GM12891 (cell line): Measurements from ENCODE around the gene CASP10.
A peak's percentile ranks its signal among the peaks of the same experiment; 100 is the strongest.

Experiments used
- DNase-seq: peaks from one replicate; pipeline ENCODE4 v3.0.0; 2011; ENCODE audit warnings: low spot score; ENCODE audit not compliant: insufficient read length
- FAIRE-seq: peaks from 2 replicates; lab custom pipeline; 2011; peaks lifted over from hg19 to GRCh38; lab: Jason Lieb, UNC
- PAX5 ChIP-seq: IDR thresholded peaks from 2 replicates; pipeline ENCODE4 v1.6.1; 2011; ENCODE audit warnings: low read length, moderate library complexity, mild to moderate bottlenecking; ENCODE audit not compliant: insufficient read depth, severe bottlenecking
- POLR2A ChIP-seq: IDR thresholded peaks from 2 replicates; pipeline ENCODE4 v1.6.1; 2011; ENCODE audit warnings: low read depth, low read length, control low read depth
- POLR2AphosphoS5 ChIP-seq: IDR thresholded peaks from 2 replicates; pipeline ENCODE4 v1.6.1; 2011; ENCODE audit warnings: low read depth, low read length, control low read depth
- POU2F2 ChIP-seq: IDR thresholded peaks from 2 replicates; pipeline ENCODE4 v1.6.1; 2011; ENCODE audit warnings: low read depth, mild to moderate bottlenecking, control low read depth, low read length, moderate library complexity
- SPI1 ChIP-seq: IDR thresholded peaks from 2 replicates; pipeline ENCODE4 v1.6.1; 2011; ENCODE audit warnings: low read depth, low read length, control low read depth
- TAF1 ChIP-seq: IDR thresholded peaks from 2 replicates; pipeline ENCODE4 v1.6.1; 2011; ENCODE audit warnings: low read depth, low read length, control low read depth

Gene CASP10

DNA sequence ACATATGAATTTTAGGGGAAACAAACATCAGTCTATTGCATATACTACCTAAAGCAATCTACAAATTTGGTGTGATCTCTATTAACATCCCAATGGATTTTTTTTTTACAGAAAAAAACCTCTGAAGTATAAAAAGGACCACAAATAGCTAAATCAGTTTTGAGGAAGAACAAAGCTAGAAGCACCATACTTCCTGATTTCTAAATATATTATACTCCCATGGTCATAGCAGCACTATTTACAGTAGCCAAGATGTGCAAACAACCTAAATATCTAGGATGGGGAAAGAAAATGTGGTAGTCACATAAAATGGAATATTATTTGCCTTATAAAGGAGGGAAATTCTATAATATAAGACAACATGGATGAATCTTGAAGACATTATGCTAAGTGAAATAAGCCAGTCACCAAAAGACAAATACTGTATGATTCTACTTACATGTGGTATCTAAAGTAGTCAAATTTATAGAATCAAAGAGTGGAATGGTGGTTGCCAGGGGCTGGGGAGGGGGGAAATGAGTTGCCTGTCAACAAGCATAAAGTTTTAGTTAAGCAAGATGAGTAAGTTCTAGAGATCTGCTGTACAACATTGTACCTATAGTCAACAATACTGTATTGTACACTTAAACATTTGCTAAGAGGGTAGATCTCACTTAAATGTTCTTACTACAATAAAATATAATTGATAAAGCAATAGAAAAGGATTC, 59.8 kb downstream of the CASP10 start:
- DNase-seq (no peak), FAIRE-seq (no peak)
- TF ChIP-seq POU2F2 (no peak), POLR2AphosphoS5 (no peak), TAF1 (no peak), POLR2A (no peak), PAX5 (no peak), SPI1 (no peak)

DNA sequence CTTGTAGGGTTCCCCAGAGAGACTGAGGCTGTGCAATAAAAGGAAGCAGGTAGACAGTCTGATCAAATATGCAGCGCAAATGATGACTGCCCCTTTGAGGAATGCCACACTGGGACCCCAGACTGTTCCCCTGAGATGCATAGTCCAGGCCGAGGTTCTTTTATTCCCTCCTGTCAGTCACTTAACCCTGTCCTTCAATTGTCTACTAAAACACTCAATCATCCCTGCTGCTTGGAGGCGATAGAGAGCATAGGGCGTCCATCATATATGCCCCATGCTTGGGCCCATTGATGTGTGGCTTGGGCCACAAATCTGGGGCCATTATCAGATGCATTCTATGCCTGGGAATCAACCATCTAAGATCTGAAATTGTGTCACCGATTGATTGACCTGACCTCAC, 61.9 kb downstream of the CASP10 start:
- TF ChIP-seq POLR2A = no peak
- TF ChIP-seq POU2F2 = no peak
- TF ChIP-seq POLR2AphosphoS5 = no peak
- no peak for TF ChIP-seq PAX5
- TF ChIP-seq TAF1 = no peak
- no peak for TF ChIP-seq SPI1
- DNase-seq (no peak), FAIRE-seq (no peak)

DNA sequence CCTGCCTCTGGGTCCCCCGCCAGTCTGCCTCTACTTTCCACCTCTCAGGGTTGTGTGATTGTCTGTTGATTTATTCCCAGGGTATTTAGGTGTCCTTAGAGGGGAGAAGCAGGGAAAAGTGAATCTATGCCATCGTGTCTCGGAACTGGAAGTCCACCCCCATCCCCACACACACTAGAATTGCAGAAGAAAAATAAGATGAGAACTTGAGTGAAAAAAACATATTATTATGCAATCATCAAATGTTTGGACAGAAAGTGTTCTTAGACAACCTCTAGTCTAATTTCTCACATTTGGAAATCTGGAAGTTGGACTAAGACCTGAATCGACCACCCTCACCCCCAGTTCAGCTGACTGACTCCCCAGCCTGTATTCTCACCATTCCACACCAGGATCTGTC, 63.3 kb downstream of the CASP10 start:
- FAIRE-seq (no peak), DNase-seq (no peak)
- TF ChIP-seq PAX5 = no peak
- no peak for TF ChIP-seq SPI1
- no peak for TF ChIP-seq POLR2A
- no peak for TF ChIP-seq POU2F2
- TF ChIP-seq TAF1 = no peak
- TF ChIP-seq POLR2AphosphoS5 = no peak

DNA sequence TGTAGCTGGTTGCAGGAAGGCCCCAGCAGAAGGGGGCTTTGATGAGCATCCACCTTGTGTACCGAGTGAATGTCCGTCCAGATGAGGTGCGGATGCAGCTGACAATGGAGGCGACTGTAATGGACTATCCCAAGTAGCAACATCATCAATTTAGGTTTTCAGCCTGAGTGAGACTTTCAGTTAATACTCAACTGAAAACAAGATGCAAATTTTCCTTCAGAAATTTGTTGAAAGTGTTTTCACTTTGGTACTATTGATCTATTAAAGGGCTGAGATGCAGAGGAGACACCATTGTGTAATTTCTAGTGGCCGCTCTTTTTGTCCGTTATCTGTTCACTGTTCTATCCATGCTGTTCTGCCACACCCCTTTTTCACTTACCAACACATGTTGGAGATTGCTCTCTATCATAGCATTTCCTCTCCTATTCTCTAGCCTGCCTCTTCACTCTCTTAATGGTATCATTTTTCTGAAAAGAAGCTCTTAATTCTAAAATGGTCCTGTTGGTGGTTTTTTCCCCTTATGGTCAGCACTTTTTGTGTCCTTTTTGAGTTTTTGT, 65.4 kb downstream of the CASP10 start:
- DNase-seq = no peak
- TF ChIP-seq PAX5 (no peak), POLR2A (no peak), SPI1 (no peak), POU2F2 (peak; percentile 45; the same call in 1 of the 2 replicates)
- peak; percentile 66 for FAIRE-seq

DNA sequence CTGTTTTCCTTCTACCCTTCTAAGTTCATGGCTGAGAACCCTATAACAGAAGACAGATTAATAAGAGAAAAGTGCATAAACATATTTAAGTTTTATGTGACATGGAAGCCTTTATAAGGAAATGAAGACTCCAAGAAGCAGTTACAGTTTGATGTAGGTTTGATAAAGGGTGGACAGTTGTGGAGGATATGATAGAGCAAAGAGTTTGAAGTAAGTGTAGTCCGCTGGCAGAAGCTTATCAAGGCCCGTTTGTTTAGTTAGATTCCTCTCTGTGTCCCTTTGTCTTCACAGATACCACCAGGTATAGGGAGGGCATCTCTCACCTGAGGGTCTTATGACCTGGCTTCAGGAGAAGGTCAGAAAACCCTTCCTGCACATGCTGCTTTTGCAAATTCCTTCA, 66.9 kb downstream of the CASP10 start:
- TF ChIP-seq SPI1 (no peak), POLR2A (no peak), TAF1 (no peak), POU2F2 (no peak), POLR2AphosphoS5 (no peak), PAX5 (no peak)
- DNase-seq = no peak
- FAIRE-seq = no peak

DNA sequence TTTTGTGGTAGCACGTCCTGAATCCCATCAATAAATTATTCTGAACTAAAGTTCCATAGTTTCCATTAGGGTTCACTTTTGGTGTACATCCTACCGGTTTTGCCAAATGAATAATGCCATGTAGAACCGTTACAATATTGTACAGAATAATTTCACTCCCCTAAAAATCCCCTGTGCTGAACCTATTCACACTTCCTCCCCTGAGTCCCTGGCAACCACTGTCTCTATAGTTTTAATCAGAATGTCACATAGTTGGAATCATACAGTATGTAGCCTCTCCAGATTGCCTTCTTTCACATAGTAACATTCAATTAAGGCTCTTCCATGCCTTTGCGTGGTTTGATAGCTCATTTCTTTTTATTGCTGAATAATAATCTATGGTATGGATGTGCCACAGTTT, 67.8 kb downstream of the CASP10 start:
- DNase-seq (no peak), FAIRE-seq (no peak)
- TF ChIP-seq POU2F2 = no peak
- TF ChIP-seq POLR2AphosphoS5 = no peak
- TF ChIP-seq TAF1 = no peak
- TF ChIP-seq SPI1 = peak; percentile 83
- no peak for TF ChIP-seq PAX5
- TF ChIP-seq POLR2A = no peak

DNA sequence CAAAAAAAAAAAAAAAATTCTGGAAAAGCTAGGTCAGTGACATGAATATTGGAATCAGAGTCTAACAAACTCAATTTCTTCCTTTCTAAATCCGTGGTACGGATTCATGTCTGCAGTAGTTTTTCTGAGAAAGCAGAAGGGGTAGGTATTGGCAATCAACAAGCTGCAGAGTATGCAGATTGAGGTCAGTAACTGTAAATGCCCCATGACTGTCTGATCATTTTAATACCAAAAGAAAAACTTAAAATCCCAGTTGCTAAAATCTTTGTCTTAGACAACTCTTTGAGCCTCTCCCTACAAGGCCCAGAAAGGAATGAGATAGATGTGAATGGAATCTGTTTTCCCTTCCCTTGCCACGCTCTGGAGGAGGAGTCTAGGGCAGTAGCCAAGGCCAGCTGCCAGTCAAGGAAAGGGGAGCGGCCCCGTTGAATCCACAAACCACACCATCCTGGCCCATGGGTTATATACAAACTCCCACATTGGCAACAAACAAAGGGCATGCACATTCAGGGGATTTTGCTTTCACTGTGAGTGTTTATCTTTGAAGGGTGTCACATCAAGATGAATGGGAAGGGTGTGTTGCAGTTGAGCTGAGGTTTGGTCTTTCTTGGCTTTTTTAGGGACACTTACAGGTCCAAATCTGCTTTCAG, 71.3 kb downstream of the CASP10 start:
- no peak for TF ChIP-seq TAF1
- TF ChIP-seq POU2F2 = no peak
- no peak for TF ChIP-seq POLR2A
- TF ChIP-seq SPI1 = no peak
- no peak for TF ChIP-seq POLR2AphosphoS5
- TF ChIP-seq PAX5 = no peak
- DNase-seq (no peak), FAIRE-seq (no peak)

DNA sequence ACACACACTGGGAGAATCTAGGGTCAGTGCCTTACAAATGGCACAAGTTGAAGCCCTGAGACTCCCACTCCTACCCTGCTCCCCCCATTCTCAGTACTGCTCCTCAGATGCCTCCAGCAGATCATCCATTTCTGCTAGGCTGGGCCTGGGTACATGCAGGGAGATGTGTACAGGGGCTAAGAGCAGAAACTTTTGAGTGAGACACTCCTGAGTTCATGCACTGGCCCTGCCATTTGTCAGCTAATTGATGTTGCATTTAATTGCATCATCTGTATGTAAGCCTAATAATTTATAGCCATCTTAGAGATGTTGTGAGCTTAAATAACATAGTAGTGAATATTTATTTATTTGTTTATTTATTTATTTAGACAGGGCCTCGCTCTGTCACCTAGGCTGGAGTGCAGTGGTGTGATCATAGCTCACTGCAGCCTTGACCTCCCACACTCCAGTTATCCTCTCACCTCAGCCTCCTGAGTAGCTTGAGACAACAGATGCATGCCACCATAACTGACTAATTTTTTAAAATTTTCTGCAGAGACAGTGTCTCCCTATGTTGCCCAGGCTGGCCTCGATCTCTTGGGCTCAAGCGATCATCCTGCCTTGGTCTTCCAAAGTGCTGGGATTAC, 72.6 kb downstream of the CASP10 start:
- DNase-seq (no peak), FAIRE-seq (no peak)
- no peak for TF ChIP-seq PAX5
- no peak for TF ChIP-seq SPI1
- no peak for TF ChIP-seq POLR2A
- no peak for TF ChIP-seq TAF1
- TF ChIP-seq POU2F2 = no peak
- no peak for TF ChIP-seq POLR2AphosphoS5

DNA sequence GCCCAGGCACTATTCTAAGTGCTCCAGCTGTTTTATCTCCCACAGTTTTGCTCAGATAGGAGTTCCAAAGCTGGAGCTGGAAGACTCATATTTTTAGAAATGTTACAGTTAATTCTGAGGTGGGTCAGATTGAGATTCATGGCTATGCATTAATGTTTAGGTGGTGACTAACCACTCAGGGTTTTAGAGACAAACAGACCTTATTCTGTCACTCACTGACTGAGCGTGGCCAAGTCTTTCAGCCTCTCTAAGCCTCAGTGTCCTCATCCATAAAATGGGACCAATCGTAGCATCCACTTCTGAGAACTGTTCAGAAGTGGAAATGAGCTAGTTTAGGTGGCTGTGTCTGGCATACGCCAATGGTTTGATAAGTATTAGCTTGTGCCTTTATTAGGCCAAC, 73.1 kb downstream of the CASP10 start:
- TF ChIP-seq TAF1 = no peak
- TF ChIP-seq POLR2A = no peak
- no peak for TF ChIP-seq POLR2AphosphoS5
- TF ChIP-seq SPI1 = no peak
- no peak for TF ChIP-seq PAX5
- no peak for TF ChIP-seq POU2F2
- DNase-seq (no peak), FAIRE-seq (no peak)
